WTC11 (cell line): ENCODE data around the gene TSR2.

ENCODE experiments used
- CTCF ChIP-seq: fragments of 200-600 bp; IDR thresholded peaks from 2 replicates; pipeline ENCODE4 v1.8.0; 2022; ENCODE audit warnings: antibody characterized with exemption
- MYBL2 ChIP-seq: sonication (generic); formaldehyde crosslinking; IDR thresholded peaks from 2 replicates; pipeline ENCODE4 v1.8.1; 2023; ENCODE audit warnings: mild to moderate bottlenecking, moderate library complexity, missing genetic modification reagents
- ZNF138 ChIP-seq: sonication (generic); formaldehyde crosslinking; conservative IDR thresholded peaks from 2 replicates; pipeline ENCODE4 v1.8.1; 2022; ENCODE audit warnings: mild to moderate bottlenecking, moderate library complexity, missing genetic modification reagents

- TF ChIP-seq CTCF (no peak), ZNF138 (CRISPR knock-in tag) (no peak), MYBL2 (CRISPR knock-in tag) (no peak)
These were observed 20.5 kb upstream of the TSR2 start for GRCh38 chrX:54419559-54420302.
